NCI-H1105 (cell line): ENCODE measurements around the gene PLEK2.
"Not testable (repeated sequence)": the region's sequence is repeated elsewhere in the genome, so short reads cannot be mapped to it uniquely, and the experiment has no call there.

Experiments
- DNase-seq: peaks from one replicate; lab custom pipeline; 2025; lab: John Stamatoyannopoulos, UW

PLEK2 gene, protein sequence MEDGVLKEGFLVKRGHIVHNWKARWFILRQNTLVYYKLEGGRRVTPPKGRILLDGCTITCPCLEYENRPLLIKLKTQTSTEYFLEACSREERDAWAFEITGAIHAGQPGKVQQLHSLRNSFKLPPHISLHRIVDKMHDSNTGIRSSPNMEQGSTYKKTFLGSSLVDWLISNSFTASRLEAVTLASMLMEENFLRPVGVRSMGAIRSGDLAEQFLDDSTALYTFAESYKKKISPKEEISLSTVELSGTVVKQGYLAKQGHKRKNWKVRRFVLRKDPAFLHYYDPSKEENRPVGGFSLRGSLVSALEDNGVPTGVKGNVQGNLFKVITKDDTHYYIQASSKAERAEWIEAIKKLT

DNA sequence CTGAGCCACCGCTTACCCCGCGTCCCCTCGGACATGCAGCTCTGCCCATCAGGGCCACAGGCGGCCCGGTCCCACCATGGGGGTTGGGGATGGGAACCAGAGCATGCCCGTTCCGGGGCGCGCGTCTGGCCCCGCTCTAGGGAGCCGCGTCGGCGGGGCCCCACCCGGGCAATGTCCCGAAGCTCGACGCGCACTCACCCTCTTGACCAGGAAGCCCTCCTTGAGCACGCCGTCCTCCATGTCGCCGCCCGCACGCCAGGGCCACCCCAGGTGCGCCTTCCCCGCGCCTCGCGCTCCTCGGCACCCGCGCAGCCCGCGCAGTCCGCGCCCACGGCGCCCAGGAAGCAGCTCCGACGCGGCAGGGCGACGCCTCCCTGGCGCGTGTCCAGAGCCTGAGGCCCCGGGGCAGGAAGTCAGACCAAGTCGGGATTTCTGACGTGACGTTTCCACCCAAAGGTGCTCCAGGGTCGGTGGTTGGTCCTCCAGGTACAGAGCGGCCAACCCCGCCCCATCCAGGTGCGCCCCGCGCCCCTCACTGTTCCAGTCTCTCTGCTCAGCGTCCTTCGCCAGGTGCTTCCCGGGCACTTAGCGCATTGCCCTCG, at the start of gene PLEK2:
TSS of gene PLEK2 (minus strand) at position 346 of the 602 bp plus-strand sequence. CDS start at position 240, 106 bp downstream.
- DNase-seq, result peak; percentile 79

DNA sequence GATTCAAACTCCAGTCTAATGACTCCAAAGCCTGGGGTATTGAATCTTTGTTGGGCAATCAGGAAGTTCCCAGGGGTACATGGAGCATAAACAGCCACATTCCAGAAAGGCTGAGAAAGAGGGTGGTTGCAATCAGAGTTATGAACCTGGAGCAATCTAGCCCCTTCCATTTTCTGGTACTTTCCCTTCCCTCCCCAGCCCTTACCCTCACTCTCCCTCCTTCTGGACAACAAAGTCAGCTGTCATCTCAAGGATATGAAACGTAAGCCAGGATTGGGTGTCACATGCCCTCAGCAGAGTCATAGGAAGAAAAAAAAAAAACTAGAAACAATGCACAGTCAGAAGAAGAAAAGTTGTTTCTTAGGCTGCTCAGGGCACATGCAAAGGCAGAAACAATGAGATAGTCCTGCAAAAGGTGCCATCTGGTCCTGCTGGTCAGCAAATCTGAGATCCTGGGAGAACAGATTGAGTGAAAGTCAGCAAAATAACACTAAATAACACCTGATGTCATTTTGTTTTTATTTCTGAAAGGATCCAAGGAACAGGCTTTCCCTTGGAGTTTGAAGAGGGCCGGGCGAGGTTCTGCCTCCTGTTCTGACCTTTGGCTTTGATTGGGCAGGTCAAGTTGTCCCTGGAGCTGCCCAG, 49.5 kb upstream of the PLEK2 start:
- DNase-seq, result no peak

DNA sequence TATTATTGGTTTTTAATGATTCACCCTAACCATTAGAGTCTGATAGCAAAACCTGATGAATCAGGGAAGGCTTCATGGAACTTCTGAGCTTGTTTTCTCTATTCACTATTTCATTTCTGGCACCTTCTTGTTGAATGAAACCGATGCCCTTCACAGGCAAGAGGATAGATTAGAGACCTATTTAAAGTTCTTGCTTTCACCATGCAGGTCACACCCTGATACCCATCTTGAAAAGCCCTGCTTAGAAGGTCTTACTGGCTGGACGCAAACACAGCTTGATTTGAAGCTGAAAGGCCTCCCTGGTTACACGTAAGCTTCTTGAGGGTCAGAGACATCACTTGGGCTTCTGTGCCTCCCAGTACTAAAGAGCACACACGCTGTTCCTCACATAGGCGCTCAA, 47.4 kb upstream of the PLEK2 start:
- DNase-seq, result no peak

DNA sequence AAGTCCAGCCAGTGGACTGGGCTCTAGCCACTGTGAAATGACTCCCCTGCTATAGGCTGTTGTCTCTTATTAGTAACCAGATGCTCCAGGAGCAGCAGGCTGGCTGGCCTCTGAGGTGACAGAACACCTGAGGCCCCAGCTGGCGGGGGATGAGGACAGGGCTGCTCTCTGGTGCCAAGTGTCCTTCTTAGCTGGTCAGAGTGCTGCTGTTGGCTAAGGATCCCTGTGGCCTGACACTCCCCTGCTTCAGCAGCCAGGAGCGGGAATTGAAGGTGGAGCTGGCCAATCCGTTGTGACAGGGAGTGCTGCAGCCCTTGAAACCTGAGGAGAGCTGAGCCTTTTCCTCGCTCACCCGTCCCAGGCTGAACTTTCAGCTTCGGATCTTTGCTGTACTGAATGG, 45.8 kb upstream of the PLEK2 start:
- no peak for DNase-seq

DNA sequence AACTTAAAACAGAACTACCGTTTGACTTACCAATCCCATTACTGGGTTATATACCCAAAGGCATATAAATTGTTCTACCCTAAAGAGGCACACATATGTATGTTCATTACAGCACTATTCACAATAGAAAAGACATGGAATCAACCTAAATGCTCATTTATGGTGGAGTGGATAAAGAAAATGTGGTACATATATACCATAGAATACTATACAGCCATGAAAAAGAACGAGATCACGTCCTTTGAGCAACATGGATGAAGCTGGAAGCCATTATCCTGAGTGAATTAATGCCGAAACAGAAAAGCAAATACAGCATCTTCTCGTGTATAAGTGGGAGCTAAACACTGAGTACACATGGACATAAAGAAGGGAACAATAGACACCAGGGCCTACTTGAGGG, 44.8 kb upstream of the PLEK2 start:
- DNase-seq, result no peak

DNA sequence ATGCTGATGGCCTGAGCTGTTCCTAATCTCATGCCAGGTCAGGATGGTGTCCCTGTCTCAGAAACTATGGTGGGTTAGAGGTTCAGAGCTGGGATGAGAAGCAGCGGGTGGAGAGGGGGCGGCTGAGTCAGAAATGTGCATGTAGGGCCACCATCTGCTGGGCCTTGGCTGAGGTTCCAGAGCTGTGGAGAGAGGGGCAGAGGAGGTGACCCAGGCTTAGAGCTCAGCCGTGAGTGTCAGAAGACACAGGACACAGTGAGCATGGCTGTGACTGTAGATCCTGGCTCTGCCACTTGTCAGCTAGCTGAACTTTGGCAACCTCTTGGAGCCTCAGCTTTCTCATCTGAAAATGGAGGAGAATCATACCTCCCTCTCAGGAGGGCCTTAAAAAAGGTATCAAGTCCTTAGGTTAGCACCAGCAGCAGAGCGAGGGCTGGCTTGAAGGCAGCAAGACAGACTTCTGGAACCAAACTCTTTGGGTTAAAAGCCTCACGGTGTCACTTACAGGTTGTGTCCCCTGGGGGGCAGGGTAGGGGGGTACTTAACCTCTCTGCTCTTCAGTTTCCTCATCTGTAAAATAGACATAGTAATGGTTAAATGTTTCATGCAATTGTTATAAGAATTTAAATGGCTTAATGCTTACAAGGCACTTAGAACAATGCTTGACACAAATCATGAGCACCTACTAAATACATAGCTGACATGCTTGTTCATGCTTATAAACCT, 41.8 kb upstream of the PLEK2 start:
- no peak for DNase-seq

DNA sequence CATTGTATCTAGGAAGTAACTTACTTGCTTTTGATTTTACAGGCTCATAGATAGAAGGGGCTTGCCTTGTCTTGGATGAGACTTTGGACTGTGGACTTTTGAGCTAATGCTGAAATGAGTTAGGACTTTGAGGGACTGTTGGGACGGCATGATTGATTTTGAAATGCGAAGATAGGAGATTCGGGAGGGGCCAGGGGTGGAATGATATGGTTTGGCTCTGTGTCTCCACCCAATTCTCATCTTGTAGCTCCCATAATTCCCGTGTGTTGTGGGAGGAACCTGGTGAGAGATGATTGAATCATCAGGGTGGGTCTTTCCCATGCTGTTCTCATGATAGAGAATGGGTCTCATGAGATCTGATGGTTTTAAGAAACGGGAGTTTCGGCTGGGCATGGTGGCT, 39.7 kb upstream of the PLEK2 start:
- DNase-seq, result not testable (repeated sequence)

DNA sequence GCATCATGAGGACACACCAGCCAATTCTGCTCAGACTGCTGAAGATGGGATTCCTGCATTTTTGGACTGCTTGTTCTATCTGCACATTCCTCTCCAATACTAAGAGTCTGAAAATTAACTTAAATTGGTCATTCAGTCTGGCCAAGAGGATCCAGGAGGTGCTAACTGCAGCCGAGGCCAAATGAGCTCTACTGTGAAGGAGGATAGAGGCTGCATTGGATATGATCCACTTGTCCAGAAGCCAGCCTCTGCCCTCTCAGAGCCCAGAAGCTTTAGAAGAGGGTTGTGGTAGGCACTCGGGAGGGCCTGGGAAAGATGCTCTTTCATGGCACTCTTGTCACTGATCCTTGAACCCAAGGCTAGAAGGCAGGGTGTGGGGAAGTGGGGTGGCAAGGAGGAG, 37.1 kb upstream of the PLEK2 start:
- no peak for DNase-seq

DNA sequence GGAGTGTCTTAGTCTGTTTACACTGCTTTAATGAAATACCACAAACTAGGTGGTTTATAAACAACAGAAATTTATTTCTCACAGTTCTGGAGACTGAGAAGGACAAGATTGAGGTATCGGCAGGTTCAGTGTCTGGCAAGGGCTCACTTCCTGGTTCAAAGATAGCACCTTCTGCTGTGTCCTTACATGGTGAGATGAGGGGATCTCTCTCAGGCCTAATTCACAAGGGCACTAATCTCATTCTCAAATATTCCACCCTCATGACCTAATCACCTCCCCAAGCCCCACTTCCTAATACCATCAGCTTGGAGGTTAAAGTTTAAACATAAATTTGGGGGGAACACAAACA, 35.0 kb upstream of the PLEK2 start:
- DNase-seq, result no peak

DNA sequence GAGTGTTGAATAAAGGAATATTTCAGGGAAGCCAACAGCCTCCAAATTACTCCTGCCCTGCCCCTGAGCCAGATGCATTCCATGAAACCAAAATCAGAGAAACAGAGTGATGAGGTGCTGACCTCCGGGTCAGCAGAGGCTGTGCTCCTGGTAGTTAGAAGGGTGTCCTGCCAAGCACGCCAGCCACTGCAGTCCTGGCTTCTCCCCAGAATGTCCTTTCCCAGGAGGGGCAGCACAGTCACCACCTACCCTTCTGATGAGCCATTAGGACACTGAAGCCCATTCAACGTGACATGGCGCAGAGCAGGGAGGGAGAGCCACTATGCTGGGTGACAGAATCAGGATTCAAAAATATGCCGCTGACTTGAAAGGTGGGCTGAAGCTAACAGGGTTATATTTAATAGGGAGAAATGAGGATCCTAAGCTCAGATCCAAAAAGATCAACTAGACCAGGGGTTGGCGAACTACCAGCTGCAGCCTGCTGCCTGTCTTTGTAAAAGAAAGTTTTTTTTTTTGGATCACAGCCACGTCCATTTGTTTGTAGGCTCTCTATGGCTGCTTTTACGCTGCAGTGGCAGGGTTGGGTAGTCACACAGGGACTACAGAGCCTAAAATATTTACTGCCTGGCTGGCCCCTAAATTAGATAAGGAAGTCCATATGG, 34.5 kb upstream of the PLEK2 start:
- DNase-seq, result peak; percentile 53

DNA sequence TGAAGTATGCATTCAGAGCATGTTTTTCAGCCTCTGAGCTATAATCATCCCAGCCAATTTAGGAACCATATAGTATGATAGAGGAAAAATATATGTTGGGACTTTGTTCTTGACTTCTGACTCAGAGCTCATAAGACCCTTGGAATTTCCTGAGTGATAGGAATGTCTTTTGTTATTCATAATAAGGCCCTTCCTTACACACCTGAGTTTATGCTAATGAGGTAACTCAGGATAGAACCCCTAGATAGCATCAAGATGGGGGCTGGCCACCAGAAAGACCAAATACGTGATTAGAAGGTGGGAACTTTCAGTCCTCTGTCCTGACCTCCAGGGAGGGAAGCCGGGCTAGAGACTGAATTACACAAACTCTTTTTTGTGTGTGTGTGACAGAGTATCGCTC, 32.4 kb upstream of the PLEK2 start:
- no peak for DNase-seq

DNA sequence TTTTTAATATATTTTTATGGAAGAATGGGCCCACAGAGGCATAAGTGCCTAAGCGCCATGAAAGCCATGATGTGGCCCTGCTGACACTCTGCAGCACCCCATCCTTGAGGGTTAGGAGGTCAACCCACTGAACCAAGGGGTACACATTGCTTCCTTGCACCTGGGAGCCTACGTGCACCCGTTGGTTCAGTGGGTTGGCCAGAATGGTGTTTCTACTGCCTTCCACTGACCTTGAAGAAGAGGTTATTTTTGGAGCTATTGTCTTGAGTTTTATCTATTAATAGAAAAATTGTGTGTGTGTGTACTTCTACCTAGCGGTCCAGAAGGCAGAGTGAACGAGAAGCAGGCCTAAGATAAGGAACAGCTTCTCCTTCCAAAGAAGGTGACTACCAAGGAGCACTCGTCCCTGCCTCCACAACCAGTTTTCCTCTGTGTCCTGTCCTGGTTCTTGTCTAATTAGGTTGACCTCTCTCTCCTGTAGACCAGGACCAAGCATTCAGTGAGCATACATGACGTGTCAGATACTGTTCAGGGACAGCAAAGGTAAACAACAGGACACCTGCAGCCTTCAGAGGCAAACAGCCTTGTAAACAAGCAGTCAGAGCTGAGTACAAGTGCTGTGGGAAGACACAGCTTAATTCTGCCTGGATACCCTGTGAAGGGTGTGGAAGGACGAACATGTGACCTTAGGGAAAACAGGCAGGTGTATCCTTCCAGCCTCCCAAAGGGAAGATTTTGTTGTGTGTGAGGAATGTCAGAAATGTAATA, 30.4 kb upstream of the PLEK2 start:
- no peak for DNase-seq

DNA sequence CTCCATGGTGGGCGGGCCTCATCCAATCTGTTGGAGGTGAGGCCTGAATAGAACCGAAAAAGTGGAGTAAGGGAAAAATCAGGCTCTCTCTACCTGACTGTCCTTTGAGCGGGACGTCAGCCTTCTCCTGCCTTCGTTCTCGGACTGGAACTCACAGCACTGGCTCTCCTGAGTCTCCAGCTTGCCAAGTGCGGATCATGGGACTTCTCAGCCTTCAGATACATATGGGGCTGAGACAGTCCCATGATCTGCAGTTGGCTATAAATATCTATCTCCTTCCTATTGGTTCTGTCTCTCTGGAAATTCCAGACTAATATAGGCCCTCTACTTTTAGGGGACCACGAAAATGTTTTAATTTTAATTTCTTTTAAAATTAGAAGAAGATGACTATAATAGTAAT, 29.7 kb upstream of the PLEK2 start:
- no peak for DNase-seq

DNA sequence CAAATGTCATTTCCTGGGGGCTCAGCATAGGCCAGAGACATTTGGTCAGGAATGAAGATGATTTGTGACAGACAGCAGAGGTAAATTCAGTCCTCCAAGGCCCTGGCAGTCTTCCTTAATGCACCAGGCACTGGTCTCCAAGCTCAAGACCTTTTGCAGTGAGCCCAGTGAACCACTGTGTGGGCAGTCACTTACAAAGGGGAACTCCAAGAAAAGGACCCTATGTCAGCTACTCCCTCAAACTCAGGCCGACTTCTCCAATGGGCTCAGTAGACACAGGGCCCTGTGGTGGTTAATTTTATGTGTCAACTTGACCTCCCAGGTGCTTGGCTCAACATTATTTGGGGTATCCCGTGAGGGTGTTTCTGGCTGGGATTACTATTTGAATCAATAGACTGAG, 29.3 kb upstream of the PLEK2 start:
- DNase-seq, result no peak

DNA sequence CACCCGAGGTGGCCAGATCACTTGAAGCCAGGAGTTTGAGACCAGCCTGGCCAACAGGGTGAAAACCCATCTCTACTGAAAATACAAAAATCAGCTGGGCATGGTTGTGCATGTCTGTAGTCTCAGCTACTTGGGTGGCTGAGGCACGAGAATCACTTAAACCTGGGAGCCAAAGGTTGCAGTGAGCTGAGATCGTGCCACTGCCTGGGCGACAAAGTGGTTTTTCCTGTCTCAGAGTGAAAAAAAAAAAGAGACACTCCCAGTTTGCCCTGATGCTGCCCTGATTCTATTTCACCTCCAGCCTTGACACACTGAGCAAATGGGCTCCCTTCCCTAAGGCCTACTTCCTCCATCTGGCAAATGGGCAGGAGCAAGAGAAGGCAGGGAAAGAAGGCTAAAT, 28.5 kb upstream of the PLEK2 start:
- no peak for DNase-seq

DNA sequence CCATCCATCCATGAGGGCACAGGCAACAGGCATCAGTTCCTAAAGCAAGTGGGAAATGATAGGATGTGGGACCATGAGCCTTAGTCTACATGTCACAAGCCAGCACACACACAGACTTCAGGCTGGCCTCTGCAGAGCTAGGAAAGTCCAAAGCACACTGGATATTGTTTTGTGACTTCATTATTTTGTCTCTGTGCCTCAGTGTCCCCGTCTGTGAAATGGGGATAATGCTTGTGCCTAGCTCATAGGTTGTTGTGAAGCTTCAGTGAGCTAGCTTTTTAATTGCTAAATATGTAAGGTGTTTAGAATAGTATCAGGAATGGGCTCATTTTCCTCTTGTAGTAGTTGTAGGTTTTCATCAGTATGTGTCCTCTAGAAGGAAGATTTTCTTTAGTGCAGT, 27.0 kb upstream of the PLEK2 start:
- no peak for DNase-seq

DNA sequence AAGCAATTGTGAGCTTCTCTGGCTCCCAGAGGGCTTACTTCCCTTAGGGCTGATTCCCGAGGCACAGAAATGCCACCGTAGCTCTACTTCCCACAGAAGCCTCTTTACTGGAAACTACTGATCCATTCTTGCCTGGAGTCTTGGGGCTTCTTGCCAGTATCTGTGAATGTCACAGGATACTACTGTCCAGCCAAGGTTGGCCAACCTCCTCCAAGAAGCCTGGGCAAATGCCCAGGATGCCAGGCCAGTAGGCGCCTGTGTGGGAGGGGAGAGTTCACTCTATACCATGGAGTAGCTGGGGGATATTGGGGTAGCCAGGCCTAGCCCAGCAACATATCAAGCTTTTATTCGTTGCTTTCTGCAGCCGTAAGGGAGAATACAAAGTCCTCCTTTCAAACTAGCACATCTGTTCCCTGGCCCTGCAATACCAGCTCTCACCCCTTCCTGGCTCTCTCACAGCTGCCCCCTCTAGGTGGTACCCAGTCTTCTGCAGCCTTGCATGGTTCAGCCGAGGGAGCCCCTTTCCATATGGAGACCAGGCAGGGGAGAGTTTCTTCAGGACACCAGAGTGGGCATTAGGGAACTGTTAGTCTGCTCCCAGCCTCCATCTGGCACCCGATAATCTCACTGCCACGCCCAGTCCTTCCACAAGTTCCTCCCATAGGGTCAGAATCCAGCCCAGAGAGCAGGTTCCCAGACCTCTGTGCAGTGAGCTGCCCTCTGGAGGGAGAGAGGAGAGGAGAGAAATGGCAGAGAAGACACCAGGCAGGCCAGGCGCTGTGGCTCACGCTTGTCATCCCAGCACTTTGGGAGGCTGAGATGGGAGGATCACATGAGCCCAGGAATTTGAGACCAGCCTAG, 24.3 kb upstream of the PLEK2 start:
- no peak for DNase-seq

DNA sequence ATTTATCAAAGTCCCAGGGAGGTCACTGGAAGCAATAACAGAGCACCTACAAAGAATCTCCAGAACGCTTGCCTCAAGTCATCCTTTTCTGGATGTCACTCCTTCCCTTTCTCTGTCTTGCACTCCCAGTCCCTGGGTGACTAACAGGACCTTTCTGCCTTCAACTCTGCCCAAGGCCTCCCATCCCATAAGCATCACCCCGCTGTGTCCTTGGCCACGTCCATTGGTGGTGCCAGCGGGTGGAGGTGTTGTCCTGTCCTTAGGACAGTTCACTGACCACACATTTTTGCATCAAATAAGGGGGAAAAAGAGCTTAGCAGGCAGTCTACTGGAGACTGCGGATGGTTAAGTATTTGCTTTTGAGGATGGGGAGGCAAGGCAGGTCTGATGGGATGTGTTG, 23.6 kb upstream of the PLEK2 start:
- no peak for DNase-seq

DNA sequence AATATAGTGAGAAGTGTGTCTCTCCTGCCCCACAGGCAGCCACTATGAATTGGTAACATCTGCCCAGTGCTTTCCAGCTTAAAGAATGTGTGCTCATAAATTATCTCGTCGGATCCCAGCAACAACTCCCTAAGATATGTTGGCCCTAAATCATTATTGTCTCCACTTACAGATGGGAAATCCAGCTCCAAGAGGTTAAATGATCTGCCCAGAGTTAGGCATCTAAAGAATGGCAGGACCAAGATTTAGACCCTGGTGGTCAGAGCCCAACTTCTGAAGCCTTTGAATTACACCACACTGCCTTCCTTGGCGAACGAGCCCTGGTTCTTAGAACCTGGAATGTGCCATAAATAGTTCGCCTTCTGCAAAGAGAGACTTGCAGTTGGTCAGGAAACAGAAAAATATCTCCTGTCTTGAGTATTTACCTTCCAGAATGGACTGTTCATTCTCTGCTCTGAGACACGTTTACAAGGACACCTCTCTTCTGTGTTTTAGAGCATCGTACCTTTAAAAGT, 20.1 kb upstream of the PLEK2 start:
- no peak for DNase-seq

DNA sequence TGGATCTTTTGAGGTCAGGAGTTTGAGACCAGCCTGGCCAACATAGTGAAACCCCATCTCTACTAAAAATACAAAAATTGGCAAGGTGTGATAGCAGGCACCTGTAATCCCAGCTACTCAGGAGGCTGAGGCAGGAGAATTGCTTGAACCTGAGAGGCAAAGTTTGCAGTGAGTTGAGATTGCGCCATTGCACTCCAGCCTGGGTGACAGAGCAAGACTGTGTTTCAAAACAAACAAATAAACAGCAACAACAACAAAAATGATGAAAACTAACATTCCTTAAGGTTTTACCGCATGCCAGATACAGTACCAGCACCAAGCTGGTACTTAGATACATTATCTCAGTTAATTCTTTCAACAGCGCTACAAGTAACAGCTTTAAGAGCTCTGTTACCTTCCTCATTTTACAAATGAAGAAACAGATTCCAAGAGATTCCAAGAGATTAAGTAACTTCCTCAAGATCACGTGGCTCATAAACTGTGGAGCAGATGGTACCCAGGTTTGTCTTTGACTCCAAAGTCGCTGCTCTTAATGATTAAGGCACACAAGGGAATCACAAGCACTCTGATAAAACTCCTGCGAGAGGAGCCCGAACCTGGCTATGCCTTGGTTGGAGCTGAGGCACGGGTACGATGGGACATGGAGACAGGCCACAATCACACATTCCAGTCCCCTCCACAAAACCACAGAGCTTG, 17.7 kb upstream of the PLEK2 start:
- DNase-seq, result no peak
